Activated CD4-positive, alpha-beta T cell treated with anti-CD3 and anti-CD28 coated beads for 36 hours (primary cell): ENCODE data around the gene RNF4. TPM values are rescaled to one million over a fixed set of nuclear protein-coding genes. Genes with fewer than 3 reads are reported as not detected.
"Not testable (repeated sequence)": the region's sequence is repeated elsewhere in the genome, so short reads cannot be mapped to it uniquely, and the experiment has no call there.

Source experiments
- ATAC-seq: fragments of 200-7000 bp; cut with Tn5 transposase; one replicate; pipeline ENCODE4 v1.10.0; 2021; ENCODE audit warnings: mild to moderate bottlenecking, moderate library complexity
- CTCF ChIA-PET: fragments of 350-600 bp; sonication (Branson Sonifier 250); formaldehyde crosslinking; loops from one replicate; lab custom pipeline; 2021; ENCODE audit warnings: antibody characterized with exemption; lab: Charles Lee
- POLR2A ChIA-PET: fragments of 350-600 bp; sonication (Branson Sonifier 250); formaldehyde crosslinking; loops from one replicate; lab custom pipeline; 2021; ENCODE audit warnings: antibody characterized with exemption, inconsistent platforms; lab: Charles Lee
- DNase-seq: peaks from one replicate; pipeline ENCODE4 v3.0.0-alpha.2; 2020
- H3K27ac Mint-ChIP-seq: one replicate; pipeline ENCODE4 v1.8.0; 2021; ENCODE audit warnings: mixed read lengths
- H3K27me3 Mint-ChIP-seq: one replicate; pipeline ENCODE4 v1.8.0; 2021; ENCODE audit warnings: mixed read lengths
- H3K36me3 Mint-ChIP-seq: one replicate; pipeline ENCODE4 v1.8.0; 2021; ENCODE audit warnings: low read depth, mixed read lengths
- H3K4me1 Mint-ChIP-seq: one replicate; pipeline ENCODE4 v1.8.0; 2021; ENCODE audit warnings: mixed read lengths
- H3K4me3 Mint-ChIP-seq: one replicate; pipeline ENCODE4 v1.8.0; 2021; ENCODE audit warnings: mild to moderate bottlenecking, moderate library complexity, mixed read lengths
- H3K9me3 Mint-ChIP-seq: one replicate; pipeline ENCODE4 v1.8.0; 2021; ENCODE audit warnings: low read depth, mixed read lengths
- intact Hi-C, 2 experiments: fragments of 100-400 bp; cut with DNase I in 1 of 2; cut with micrococcal nuclease in 1 of 2; formaldehyde crosslinking; loops; one replicate each; pipeline versions ENCODE4 v1.14.2 to v1.15.1; 2022 to 2024; cut with DNase I, micrococcal nuclease
- total RNA-seq, 2 experiments: library from RNA; stranded (reverse); gene quantifications; one replicate each; pipeline ENCODE4 v1.2.3, GENCODE V29; 2021

The RNF4 gene
- total RNA-seq, 2 experiments from 2014 or later: 87.5 to 94.1 TPM

GRCh38 chr4:2428496-2429213 lies 40.3 kb upstream of the RNF4 start:
- intact Hi-C loops: no loop called here
- no peak overlapping the region for H3K4me3 Mint-ChIP-seq
- H3K27me3 Mint-ChIP-seq: peaks cover 2% of the 10 kb centered on the region
- no peaks in the 10 kb centered on the region for H3K9me3 Mint-ChIP-seq
- no peaks in the 10 kb centered on the region for H3K4me1 Mint-ChIP-seq
- POLR2A ChIA-PET: no interaction called here
- no peak for ATAC-seq
- no peak overlapping the region for H3K27ac Mint-ChIP-seq
- CTCF ChIA-PET: interaction anchor here (0.6 to 0.8 kb wide), 2 partner anchors 208 to 624 kb away, joined by 3 read pairs; no protein-coding TSS in a partner anchor
- DNase-seq: no peak
- H3K36me3 Mint-ChIP-seq: no peaks in the 10 kb centered on the region

- H3K27me3 Mint-ChIP-seq, intact Hi-C loops, CTCF ChIA-PET, H3K4me3 Mint-ChIP-seq, DNase-seq, H3K27ac Mint-ChIP-seq, POLR2A ChIA-PET, H3K9me3 Mint-ChIP-seq, ATAC-seq, H3K36me3 Mint-ChIP-seq, H3K4me1 Mint-ChIP-seq: not testable (repeated sequence)
These were observed 38.8 kb upstream of the RNF4 start for GRCh38 chr4:2429945-2430757.

- no peaks in the 10 kb centered on the region for H3K36me3 Mint-ChIP-seq
- ATAC-seq: no peak
- no peak for DNase-seq
- POLR2A ChIA-PET: no interaction called here
- CTCF ChIA-PET: interaction anchor here (1.1 kb wide), 1 partner anchor 10 kb away, joined by 4 read pairs; no protein-coding TSS in a partner anchor
- H3K27ac Mint-ChIP-seq: no peak overlapping the region
- H3K4me3 Mint-ChIP-seq: no peak overlapping the region
- no peaks in the 10 kb centered on the region for H3K9me3 Mint-ChIP-seq
- H3K27me3 Mint-ChIP-seq: no peaks in the 10 kb centered on the region
- intact Hi-C loops: no loop called here
- H3K4me1 Mint-ChIP-seq: no peaks in the 10 kb centered on the region
These were observed 36.9 kb upstream of the RNF4 start for GRCh38 chr4:2432004-2432403.

- CTCF ChIA-PET: no interaction called here
- intact Hi-C loops: no loop called here
These were observed 35.8 kb upstream of the RNF4 start for GRCh38 chr4:2432991-2433530.

GRCh38 chr4:2433609-2434350 lies 35.1 kb upstream of the RNF4 start:
- no peaks in the 10 kb centered on the region for H3K9me3 Mint-ChIP-seq
- intact Hi-C loops: no loop called here
- no peak for ATAC-seq
- ChIA-PET POLR2A (no interaction called here), CTCF (interaction anchor here (0.5 to 0.7 kb wide), 2 partner anchors 13 to 134 kb away, joined by 3 to 4 read pairs; no protein-coding TSS in a partner anchor)
- no peak for DNase-seq
- no peak overlapping the region for H3K27ac Mint-ChIP-seq
- H3K27me3 Mint-ChIP-seq: no peaks in the 10 kb centered on the region
- H3K36me3 Mint-ChIP-seq: no peaks in the 10 kb centered on the region
- H3K4me1 Mint-ChIP-seq: no peaks in the 10 kb centered on the region
- H3K4me3 Mint-ChIP-seq: no peak overlapping the region

More at GRCh38 chr4:2432991-2433530, 35.8 kb upstream of the RNF4 start:
- no peak overlapping the region for H3K4me3 Mint-ChIP-seq
- no peaks in the 10 kb centered on the region for H3K4me1 Mint-ChIP-seq
- no peak overlapping the region for H3K27ac Mint-ChIP-seq
- POLR2A ChIA-PET: no interaction called here
- DNase-seq (no peak), ATAC-seq (no peak)
- no peaks in the 10 kb centered on the region for H3K9me3 Mint-ChIP-seq
- no peaks in the 10 kb centered on the region for H3K36me3 Mint-ChIP-seq
- no peaks in the 10 kb centered on the region for H3K27me3 Mint-ChIP-seq

GRCh38 chr4:2434420-2434819 lies 34.5 kb upstream of the RNF4 start:
- ATAC-seq: no peak
- Mint-ChIP-seq H3K9me3 (no peaks in the 10 kb centered on the region), H3K4me1 (no peaks in the 10 kb centered on the region), H3K27ac (no peak overlapping the region), H3K27me3 (no peaks in the 10 kb centered on the region), H3K4me3 (no peak overlapping the region), H3K36me3 (no peaks in the 10 kb centered on the region)
- POLR2A ChIA-PET: no interaction called here
- intact Hi-C loops: no loop called here
- CTCF ChIA-PET: interaction anchor here (0.5 to 0.7 kb wide), 2 partner anchors 13 to 135 kb away, joined by 3 to 4 read pairs; no protein-coding TSS in a partner anchor
- no peak for DNase-seq

GRCh38 chr4:2436301-2436700 lies 32.6 kb upstream of the RNF4 start:
- ChIA-PET CTCF (interaction anchor here (0.5 to 1.7 kb wide), 3 partner anchors 17 to 338 kb away, joined by 3 to 5 read pairs (median 4); partner anchors contain the start of gene CFAP99), POLR2A (no interaction called here)
- Mint-ChIP-seq H3K4me3 (no peak overlapping the region), H3K27ac (no peak overlapping the region), H3K27me3 (no peaks in the 10 kb centered on the region), H3K36me3 (no peaks in the 10 kb centered on the region), H3K9me3 (no peaks in the 10 kb centered on the region), H3K4me1 (no peaks in the 10 kb centered on the region)
- intact Hi-C loops: no loop called here
- DNase-seq: no peak
- no peak for ATAC-seq

- H3K27ac Mint-ChIP-seq: no peak overlapping the region
- no peak for ATAC-seq
- H3K4me3 Mint-ChIP-seq: no peak overlapping the region
- ChIA-PET CTCF (interaction anchor here (0.5 to 1.7 kb wide), 2 partner anchors 217 to 339 kb away, joined by 3 to 5 read pairs; no protein-coding TSS in a partner anchor), POLR2A (no interaction called here)
- intact Hi-C loops: no loop called here
- no peaks in the 10 kb centered on the region for H3K36me3 Mint-ChIP-seq
- no peaks in the 10 kb centered on the region for H3K27me3 Mint-ChIP-seq
- peaks cover 2% of the 10 kb centered on the region for H3K4me1 Mint-ChIP-seq
- no peak for DNase-seq
- no peaks in the 10 kb centered on the region for H3K9me3 Mint-ChIP-seq
These were observed 32.0 kb upstream of the RNF4 start for GRCh38 chr4:2436761-2437474.

- Mint-ChIP-seq H3K27me3 (no peaks in the 10 kb centered on the region), H3K36me3 (no peaks in the 10 kb centered on the region), H3K9me3 (no peaks in the 10 kb centered on the region), H3K4me3 (no peak overlapping the region), H3K4me1 (peaks cover 2% of the 10 kb centered on the region), H3K27ac (no peak overlapping the region)
- intact Hi-C loops: no loop called here
- ATAC-seq: no peak
- ChIA-PET POLR2A (no interaction called here), CTCF (interaction anchor here (1.1 to 1.7 kb wide), 2 partner anchors 64 to 218 kb away, joined by 3 to 5 read pairs; no protein-coding TSS in a partner anchor)
- no peak for DNase-seq
These were observed 31.3 kb upstream of the RNF4 start for GRCh38 chr4:2437475-2438215.
